Activated CD4-positive, alpha-beta memory T cell treated with anti-CD3 and anti-CD28 coated beads for 36 hours (primary cell): ENCODE data around the gene DIAPH3. TPM values are rescaled to one million over a fixed set of nuclear protein-coding genes. Genes with fewer than 3 reads are reported as not detected.
A peak's percentile ranks its signal among the peaks of the same experiment; 100 is the strongest.
"Not testable (repeated sequence)": the region's sequence is repeated elsewhere in the genome, so short reads cannot be mapped to it uniquely, and the experiment has no call there.

Source experiments
- CTCF ChIA-PET: fragments of 350-600 bp; sonication (Branson Sonifier 250); formaldehyde crosslinking; loops from one replicate; lab custom pipeline; 2021; ENCODE audit warnings: antibody characterized with exemption, inconsistent platforms; lab: Charles Lee
- POLR2A ChIA-PET: fragments of 350-600 bp; sonication (Branson Sonifier 250); formaldehyde crosslinking; loops from one replicate; lab custom pipeline; 2021; ENCODE audit warnings: antibody characterized with exemption; lab: Charles Lee
- DNase-seq: peaks from one replicate; pipeline ENCODE4 v3.0.0-alpha.2; 2020
- H3K27ac Mint-ChIP-seq: one replicate; pipeline ENCODE4 v1.8.0; 2021; ENCODE audit warnings: mixed read lengths
- H3K27me3 Mint-ChIP-seq: one replicate; pipeline ENCODE4 v1.8.0; 2021; ENCODE audit warnings: mixed read lengths
- H3K36me3 Mint-ChIP-seq: one replicate; pipeline ENCODE4 v1.8.0; 2021; ENCODE audit warnings: mixed read lengths
- H3K4me1 Mint-ChIP-seq: one replicate; pipeline ENCODE4 v1.8.0; 2021; ENCODE audit warnings: low read depth, mixed read lengths
- H3K4me3 Mint-ChIP-seq: one replicate; pipeline ENCODE4 v1.8.0; 2021; ENCODE audit warnings: mild to moderate bottlenecking, mixed read lengths
- H3K9me3 Mint-ChIP-seq: one replicate; pipeline ENCODE4 v1.8.0; 2021; ENCODE audit warnings: mixed read lengths
- intact Hi-C: fragments of 100-400 bp; cut with micrococcal nuclease; formaldehyde crosslinking; loops from one replicate; pipeline ENCODE4 v1.15.1; 2023
- total RNA-seq, 2 experiments: library from RNA; stranded (reverse); gene quantifications; one replicate each; pipeline ENCODE4 v1.2.3, GENCODE V29; 2021

DIAPH3 gene
- total RNA-seq, result 10 to 100 TPM; 31.3 to 31.9 TPM

DNA sequence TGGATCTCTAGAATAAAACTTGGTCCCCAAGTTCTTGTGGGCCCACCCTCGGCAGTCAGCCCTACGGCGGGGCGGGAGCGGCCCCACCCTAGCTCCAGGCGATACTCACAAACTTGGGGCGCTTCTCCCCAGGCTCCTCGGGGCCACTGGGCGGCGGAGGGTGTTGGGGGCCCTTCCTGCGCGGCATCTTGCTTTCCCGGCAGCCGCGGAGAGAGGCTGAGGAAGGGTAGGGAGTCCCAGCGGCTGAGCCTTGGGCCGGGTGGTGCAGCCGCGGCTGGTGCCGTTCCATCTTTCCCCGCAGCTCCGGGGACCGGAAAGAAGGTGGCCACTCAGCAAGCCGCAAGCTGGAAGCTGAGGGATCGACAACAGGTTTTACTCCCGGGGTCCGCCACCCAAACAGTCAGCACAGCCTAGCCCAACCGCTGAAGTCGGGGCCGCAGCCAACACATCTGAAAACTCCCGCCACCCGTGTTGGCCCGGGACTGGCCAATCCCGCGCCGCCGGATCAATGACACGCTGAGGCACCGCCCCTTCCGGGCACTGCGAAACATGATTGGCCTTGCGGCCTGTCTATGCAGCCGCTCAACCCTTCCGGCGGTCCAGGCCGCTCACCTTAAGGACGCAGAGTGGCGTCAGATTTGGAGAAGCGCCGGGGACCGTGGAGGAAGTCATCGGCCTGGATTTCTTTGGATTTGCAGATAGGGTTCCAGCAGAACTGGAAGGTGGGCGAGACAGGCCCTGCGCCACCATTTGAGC, at the start of gene DIAPH3:
Gene DIAPH3, minus strand, starts transcription at position 451 of the 756 bp plus-strand sequence. Its CDS starts 162 bp downstream, at position 289.
- DNase-seq, result peak; percentile 97
- H3K36me3 Mint-ChIP-seq, result peaks cover 14% of the 10 kb centered on the region
- H3K27ac Mint-ChIP-seq, result peak within 1 kb of the TSS; percentile 90
- no peaks in the 10 kb centered on the region for H3K27me3 Mint-ChIP-seq
- H3K9me3 Mint-ChIP-seq, result no peaks in the 10 kb centered on the region
- H3K4me1 Mint-ChIP-seq, result peaks cover 32% of the 10 kb centered on the region
- intact Hi-C loops, result loop anchor here (1.0 to 5.0 kb wide), 4 partner anchors 233 to 771 kb away; no protein-coding TSS in a partner anchor
- ChIA-PET POLR2A (no interaction called here), CTCF (interaction anchor here (0.7 to 1.1 kb wide), 2 partner anchors 233 to 267 kb away, joined by 3 read pairs; no protein-coding TSS in a partner anchor)
- peak within 1 kb of the TSS; percentile 92 for H3K4me3 Mint-ChIP-seq

GRCh38 chr13:60213236-60213744, 49.6 kb upstream of the DIAPH3 start:
- H3K4me1 Mint-ChIP-seq, result no peaks in the 10 kb centered on the region
- no peaks in the 10 kb centered on the region for H3K9me3 Mint-ChIP-seq
- intact Hi-C loops, result no loop called here
- ChIA-PET POLR2A (interaction anchor here (0.6 kb wide), 1 partner anchor 65 kb away, joined by 6 read pairs; no protein-coding TSS in a partner anchor), CTCF (no interaction called here)
- H3K4me3 Mint-ChIP-seq, result no peak overlapping the region
- no peak overlapping the region for H3K27ac Mint-ChIP-seq
- no peaks in the 10 kb centered on the region for H3K36me3 Mint-ChIP-seq
- DNase-seq, result no peak
- no peaks in the 10 kb centered on the region for H3K27me3 Mint-ChIP-seq

GRCh38 chr13:60211548-60211947, 47.8 kb upstream of the DIAPH3 start:
- H3K9me3 Mint-ChIP-seq, result no peaks in the 10 kb centered on the region
- intact Hi-C loops, result no loop called here
- no peaks in the 10 kb centered on the region for H3K4me1 Mint-ChIP-seq
- no peak overlapping the region for H3K4me3 Mint-ChIP-seq
- H3K27me3 Mint-ChIP-seq, result peaks cover 5% of the 10 kb centered on the region
- ChIA-PET CTCF (no interaction called here), POLR2A (no interaction called here)
- H3K36me3 Mint-ChIP-seq, result no peaks in the 10 kb centered on the region
- DNase-seq, result no peak
- H3K27ac Mint-ChIP-seq, result no peak overlapping the region

- intact Hi-C loops, result no loop called here
- ChIA-PET CTCF (no interaction called here), POLR2A (no interaction called here)
- Mint-ChIP-seq H3K4me1 (no peaks in the 10 kb centered on the region), H3K9me3 (no peaks in the 10 kb centered on the region), H3K27me3 (peaks cover 12% of the 10 kb centered on the region), H3K4me3 (no peak overlapping the region), H3K36me3 (no peaks in the 10 kb centered on the region), H3K27ac (no peak overlapping the region)
- no peak for DNase-seq
Observed at GRCh38 chr13:60210510-60211330, 47.0 kb upstream of the DIAPH3 start.

DNA sequence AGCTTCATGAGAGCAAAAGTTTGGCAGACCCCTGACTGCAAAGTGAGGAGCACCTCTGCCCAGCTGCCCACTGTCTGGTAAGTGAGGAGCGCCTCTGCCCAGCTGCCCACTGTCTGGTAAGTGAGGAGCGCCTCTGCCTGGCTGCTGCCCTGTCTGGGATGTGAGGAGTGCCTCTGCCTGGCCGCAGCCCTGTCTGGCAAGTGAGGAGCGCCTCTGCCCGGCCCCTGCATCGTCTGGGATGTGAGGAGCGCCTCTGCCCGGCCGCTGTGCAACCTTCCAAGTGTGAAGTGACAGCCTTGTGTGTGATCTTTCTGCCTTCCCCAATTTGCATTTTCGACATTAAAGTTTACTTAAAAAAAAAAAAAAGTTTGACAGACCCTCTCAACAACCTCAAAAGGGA, 41.8 kb upstream of the DIAPH3 start:
- CTCF ChIA-PET, H3K4me1 Mint-ChIP-seq, H3K36me3 Mint-ChIP-seq, H3K27ac Mint-ChIP-seq, H3K9me3 Mint-ChIP-seq, intact Hi-C loops, DNase-seq, POLR2A ChIA-PET, H3K4me3 Mint-ChIP-seq: not testable (repeated sequence)
- H3K27me3 Mint-ChIP-seq, result peaks cover 12% of the 10 kb centered on the region

DNA sequence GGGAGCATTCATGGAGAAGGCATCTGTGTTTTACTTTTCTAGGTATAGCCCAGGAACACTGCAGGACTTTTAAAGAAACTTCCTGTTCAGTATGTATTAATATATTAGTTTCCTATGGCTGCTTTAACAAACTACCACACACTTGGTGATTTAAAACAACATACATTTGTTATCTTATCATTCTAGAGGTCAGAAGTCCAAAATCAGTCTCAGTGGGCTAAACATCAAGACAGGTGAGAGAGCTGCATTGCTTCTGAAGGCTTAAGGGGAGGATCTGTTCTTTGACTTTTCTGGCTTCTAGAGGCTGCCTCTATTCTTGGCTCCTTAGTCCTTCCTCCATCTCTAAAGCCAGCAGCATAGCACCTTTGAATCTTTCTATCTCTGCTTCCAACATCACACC, 37.6 kb upstream of the DIAPH3 start:
- Mint-ChIP-seq H3K9me3 (no peaks in the 10 kb centered on the region), H3K27me3 (peaks cover 4% of the 10 kb centered on the region), H3K4me1 (no peaks in the 10 kb centered on the region), H3K27ac (no peak overlapping the region), H3K4me3 (no peak overlapping the region), H3K36me3 (no peaks in the 10 kb centered on the region)
- CTCF ChIA-PET, result no interaction called here
- POLR2A ChIA-PET, result no interaction called here
- no peak for DNase-seq
- intact Hi-C loops, result no loop called here

DNA sequence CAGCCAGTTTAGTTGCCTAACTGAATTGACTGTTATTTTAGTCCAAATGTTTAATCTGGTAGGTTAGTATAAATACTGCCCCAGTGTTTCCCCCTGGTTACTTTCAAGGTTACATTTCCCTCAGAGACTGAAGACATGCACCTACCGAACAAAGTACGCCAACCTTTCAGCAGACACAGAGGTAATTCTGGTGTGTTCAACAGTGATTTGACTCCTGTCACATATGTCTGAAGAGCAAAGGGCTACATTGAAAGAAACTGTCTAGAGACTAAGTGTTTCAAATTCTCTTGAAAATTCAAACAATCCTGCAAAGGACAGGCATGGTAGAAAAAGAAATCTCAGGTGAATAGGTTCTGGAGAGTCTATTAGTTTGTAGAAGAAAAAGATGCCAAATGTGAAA, 32.2 kb upstream of the DIAPH3 start:
- intact Hi-C loops, H3K9me3 Mint-ChIP-seq, H3K4me3 Mint-ChIP-seq, DNase-seq, H3K27ac Mint-ChIP-seq, POLR2A ChIA-PET, CTCF ChIA-PET, H3K36me3 Mint-ChIP-seq, H3K4me1 Mint-ChIP-seq: not testable (repeated sequence)
- H3K27me3 Mint-ChIP-seq, result peaks cover 13% of the 10 kb centered on the region

GRCh38 chr13:60182907-60183306, 19.2 kb upstream of the DIAPH3 start:
- peaks cover 8% of the 10 kb centered on the region for H3K27me3 Mint-ChIP-seq
- H3K36me3 Mint-ChIP-seq, result no peaks in the 10 kb centered on the region
- no peak overlapping the region for H3K27ac Mint-ChIP-seq
- CTCF ChIA-PET, result interaction anchor here (0.6 kb wide), 1 partner anchor 249 kb away, joined by 3 read pairs; no protein-coding TSS in a partner anchor
- no peak overlapping the region for H3K4me3 Mint-ChIP-seq
- no peak for DNase-seq
- no peaks in the 10 kb centered on the region for H3K9me3 Mint-ChIP-seq
- POLR2A ChIA-PET, result no interaction called here
- intact Hi-C loops, result no loop called here
- no peaks in the 10 kb centered on the region for H3K4me1 Mint-ChIP-seq

- no peak overlapping the region for H3K27ac Mint-ChIP-seq
- POLR2A ChIA-PET, result no interaction called here
Observed at GRCh38 chr13:60178327-60178726, 14.6 kb upstream of the DIAPH3 start.

GRCh38 chr13:60175571-60175970, 11.8 kb upstream of the DIAPH3 start:
- H3K4me3 Mint-ChIP-seq, result no peak overlapping the region
- no peak for DNase-seq
- H3K36me3 Mint-ChIP-seq, result no peaks in the 10 kb centered on the region
- ChIA-PET CTCF (no interaction called here), POLR2A (no interaction called here)
- intact Hi-C loops, result no loop called here
- H3K27ac Mint-ChIP-seq, result no peak overlapping the region
- peaks cover 12% of the 10 kb centered on the region for H3K27me3 Mint-ChIP-seq
- no peaks in the 10 kb centered on the region for H3K4me1 Mint-ChIP-seq
- H3K9me3 Mint-ChIP-seq, result no peaks in the 10 kb centered on the region

More at GRCh38 chr13:60178327-60178726, 14.6 kb upstream of the DIAPH3 start:
- no peak overlapping the region for H3K4me3 Mint-ChIP-seq
- intact Hi-C loops, result no loop called here
- CTCF ChIA-PET, result no interaction called here
- no peaks in the 10 kb centered on the region for H3K4me1 Mint-ChIP-seq
- DNase-seq, result no peak
- H3K27me3 Mint-ChIP-seq, result peaks cover 14% of the 10 kb centered on the region
- no peaks in the 10 kb centered on the region for H3K9me3 Mint-ChIP-seq
- H3K36me3 Mint-ChIP-seq, result no peaks in the 10 kb centered on the region

DNA sequence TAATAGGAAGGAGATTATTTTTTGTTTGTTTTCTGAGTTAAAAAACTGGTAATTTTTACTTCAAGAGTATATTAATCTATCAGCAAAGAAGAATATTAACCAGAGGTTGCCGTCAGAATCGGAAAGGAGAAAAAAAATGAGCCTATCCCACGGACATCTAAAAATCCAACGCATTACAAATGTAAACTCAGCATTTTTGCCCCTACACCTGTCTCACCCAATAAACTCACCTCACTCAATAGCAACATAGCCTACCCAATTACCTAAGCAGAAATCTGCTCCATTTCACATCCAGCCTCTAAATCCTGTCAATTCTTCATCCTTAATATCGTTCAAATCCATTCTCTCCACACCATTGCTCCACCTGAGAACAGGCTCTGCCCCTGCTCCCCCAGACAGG, 10.4 kb upstream of the DIAPH3 start:
- H3K4me3 Mint-ChIP-seq, result no peak overlapping the region
- intact Hi-C loops, result no loop called here
- CTCF ChIA-PET, result no interaction called here
- POLR2A ChIA-PET, result no interaction called here
- DNase-seq, result no peak
- H3K4me1 Mint-ChIP-seq, result no peaks in the 10 kb centered on the region
- no peaks in the 10 kb centered on the region for H3K9me3 Mint-ChIP-seq
- H3K27me3 Mint-ChIP-seq, result peaks cover 15% of the 10 kb centered on the region
- H3K36me3 Mint-ChIP-seq, result no peaks in the 10 kb centered on the region
- no peak overlapping the region for H3K27ac Mint-ChIP-seq

DNA sequence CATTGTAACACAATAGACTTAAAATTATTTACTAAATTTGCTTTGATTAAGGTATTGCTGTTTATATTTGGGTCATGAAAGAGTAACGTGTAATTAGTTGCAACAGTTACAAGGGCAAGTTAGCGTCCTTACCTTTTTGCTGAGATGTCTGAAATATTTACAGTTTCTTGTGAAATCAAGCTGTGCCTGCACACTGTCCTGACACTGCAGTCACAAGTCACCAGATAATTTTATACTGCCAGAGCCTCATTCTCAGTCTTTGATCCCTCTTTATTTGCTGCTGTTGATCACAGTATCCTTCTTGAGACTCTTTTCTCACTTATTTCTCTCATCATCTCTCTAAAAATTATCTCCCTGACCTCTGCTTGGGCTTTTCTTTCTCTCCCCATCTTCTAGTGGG, 8.4 kb upstream of the DIAPH3 start:
- POLR2A ChIA-PET, result no interaction called here
- intact Hi-C loops, result no loop called here

More for the DNA sequence above, 8.4 kb upstream of the DIAPH3 start:
- no peaks in the 10 kb centered on the region for H3K4me1 Mint-ChIP-seq
- CTCF ChIA-PET, result no interaction called here
- DNase-seq, result no peak
- H3K36me3 Mint-ChIP-seq, result no peaks in the 10 kb centered on the region
- no peak overlapping the region for H3K4me3 Mint-ChIP-seq
- no peaks in the 10 kb centered on the region for H3K9me3 Mint-ChIP-seq
- no peak overlapping the region for H3K27ac Mint-ChIP-seq
- peaks cover 15% of the 10 kb centered on the region for H3K27me3 Mint-ChIP-seq
